ENCODE results near the gene MICAL3.

GRCh38 chr22:17807578-17808410, 216.6 kb downstream of the MICAL3 start:
- no peak for TF ChIP-seq PKNOX1 (IDR thresholded peaks at IDR 0.05)
- TF ChIP-seq BHLHE40 (IDR thresholded peaks at IDR 0.05; ENCODE audit: borderline replicate concordance) = no peak
- TF ChIP-seq SUZ12 (IDR thresholded peaks at IDR 0.05) = no peak
- no peak for TF ChIP-seq ELF4 (IDR thresholded peaks at IDR 0.05)
